Small intestine (tissue), 7 donors: ENCODE results near the gene GP5. TPM values are rescaled to one million over a fixed set of nuclear protein-coding genes. Genes with fewer than 3 reads are reported as not detected.

Experiments used
- DNase-seq, 2 donors: peaks; one replicate each; pipeline versions ENCODE4 v3.0.0 to v3.0.0-alpha.2; 2013
- FAIRE-seq: peaks from 2 replicates; lab custom pipeline; 2012; peaks lifted over from hg19 to GRCh38; lab: Jason Lieb, UNC
- H3K27ac ChIP-seq, 3 donors: one replicate each; pipeline ENCODE4 v1.5.1; 2013; ENCODE audit warnings: low read length in 2 of 3, mild to moderate bottlenecking in 2 of 3, control low read depth in 1 of 3, inconsistent platforms in 1 of 3, low read depth in 1 of 3, moderate library complexity in 1 of 3
- H3K27me3 ChIP-seq, 3 donors: one replicate each; pipeline ENCODE4 v1.6.1; 2013; ENCODE audit warnings: low read length in 3 of 3, inconsistent platforms in 1 of 3; ENCODE audit not compliant: control insufficient read depth in 3 of 3, insufficient read depth in 3 of 3
- H3K36me3 ChIP-seq, 3 donors: one replicate each; pipeline ENCODE4 v1.6.1; 2013; ENCODE audit warnings: low read length in 3 of 3, inconsistent platforms in 1 of 3, low read depth in 1 of 3, mild to moderate bottlenecking in 1 of 3, moderate library complexity in 1 of 3; ENCODE audit not compliant: control insufficient read depth in 3 of 3, insufficient read depth in 2 of 3
- H3K4me1 ChIP-seq, 3 donors: one replicate each; pipeline ENCODE4 v1.6.1; 2013; ENCODE audit warnings: low read length in 2 of 3, inconsistent platforms in 1 of 3, low read depth in 1 of 3, mild to moderate bottlenecking in 1 of 3, moderate library complexity in 1 of 3; ENCODE audit not compliant: control insufficient read depth in 3 of 3, insufficient read depth in 2 of 3
- H3K4me3 ChIP-seq, 3 donors: one replicate each; pipeline ENCODE4 v1.5.1; 2013; ENCODE audit warnings: low read length in 3 of 3, control low read depth in 1 of 3, inconsistent platforms in 1 of 3, low read depth in 1 of 3, mild to moderate bottlenecking in 1 of 3, moderate library complexity in 1 of 3
- H3K9me3 ChIP-seq, 2 donors: one replicate each; pipeline ENCODE4 v1.6.1; 2013; ENCODE audit warnings: low read depth in 1 of 2, low read length in 1 of 2; ENCODE audit not compliant: control insufficient read depth in 2 of 2, insufficient read depth in 1 of 2
- WGBS, 3 donors: extraction: QIAGEN DNeasy Blood & Tissue Kit; methylation state at CpG; one replicate each; pipeline ENCODE4 v1.1.7; 2013; 5-methylcytosine and 5-hydroxymethylcytosine counted together
- polyA plus RNA-seq, 4 donors: library from polyadenylated mRNA; stranded (reverse) in 3 of 4; unstranded in 1 of 4; fragments of 200-250 nt in 3 of 4; fragments of 120-200 nt in 1 of 4; gene quantifications; one replicate each; pipeline versions ENCODE4 v1.2.1 to v1.2.3, GENCODE V29; 2013
- donor health status: healthy with polysubstance abuse.
- donor health status: control.
- donor health status: control.
- donor health status: Bipolar disorder and iron deficiency.
- donor health status: healthy.

GP5 gene
- polyA plus RNA-seq, 4 donors = 0.18 to 0.27 TPM; not detected in 2

DNA sequence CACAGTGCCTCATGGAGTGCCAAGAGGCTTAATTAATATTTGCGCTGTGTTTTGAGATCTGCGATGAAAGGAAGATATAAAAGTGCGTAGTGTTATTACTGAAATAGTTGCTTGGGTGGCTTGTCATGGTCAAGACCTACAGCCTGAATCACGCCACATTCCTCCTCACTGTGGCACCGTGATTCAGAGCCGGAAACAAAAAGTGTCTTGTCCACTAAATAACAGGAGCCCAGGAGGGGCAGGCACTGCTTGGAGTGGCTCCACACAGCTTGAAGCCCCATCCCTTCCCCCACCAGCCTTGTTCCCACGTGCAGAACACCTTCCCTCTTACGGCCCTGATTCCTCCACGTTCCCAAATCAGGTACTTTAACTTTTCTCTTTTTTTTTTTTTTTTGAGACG is 28.3 kb downstream of the GP5 start:
- no peaks in the 10 kb centered on the region for H3K9me3 ChIP-seq
- WGBS, 3 donors = 81 to 90% (median 83%) methylated on average over 9 to 10 of the region's 10 CpGs
- no peak overlapping the region for H3K4me3 ChIP-seq
- DNase-seq = no peak
- H3K36me3 ChIP-seq = no peaks in the 10 kb centered on the region
- no peak overlapping the region for H3K27ac ChIP-seq
- no peaks in the 10 kb centered on the region for H3K4me1 ChIP-seq
- FAIRE-seq = no peak
- H3K27me3 ChIP-seq = peaks cover 0 to 25% (median 2%) of the 10 kb centered on the region in 3 donors

DNA sequence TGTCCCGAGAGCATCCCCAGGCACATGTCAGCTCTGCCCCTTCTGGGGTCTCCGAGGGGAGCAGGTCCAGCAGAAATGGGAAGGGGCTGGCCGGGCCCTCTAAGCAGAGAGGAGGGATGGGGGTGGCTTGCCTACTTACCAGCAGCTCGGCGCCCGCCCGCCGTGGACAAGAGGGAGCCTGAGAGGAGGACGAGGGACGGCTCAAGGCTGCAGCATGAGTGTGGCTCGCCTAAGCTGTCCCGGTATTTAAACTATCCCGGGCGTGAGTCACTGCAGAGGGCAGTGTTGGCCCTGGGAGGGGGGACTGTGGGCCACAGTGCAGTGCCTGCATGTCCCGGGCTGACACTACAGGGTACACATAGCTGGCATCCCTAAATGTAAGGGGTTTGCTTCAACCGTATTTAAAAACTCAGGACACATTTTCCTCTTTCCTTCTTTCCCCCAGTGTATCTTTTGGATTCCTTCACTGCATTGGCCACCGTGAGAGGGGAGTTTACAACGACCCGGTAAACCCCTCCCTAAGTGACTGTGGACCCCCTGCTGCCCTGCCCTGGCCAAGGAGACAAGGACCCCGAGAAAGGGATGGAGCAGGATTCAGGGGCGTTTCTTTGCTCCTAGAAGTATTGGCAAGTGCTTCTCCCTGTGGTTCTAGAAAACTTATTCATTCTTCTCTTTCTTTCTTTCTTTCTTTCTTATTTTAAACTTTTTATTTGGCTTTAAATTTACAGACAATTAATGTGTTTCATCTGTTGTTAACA is 29.4 kb downstream of the GP5 start, which contains the start of gene LRRC15:
TSS of gene LRRC15 (minus strand) at position 222 of the 758 bp plus-strand sequence. CDS start 8,700 bp downstream, outside the sequence.
- DNase-seq (peak in 1 of 2 donors; percentile 14), FAIRE-seq (no peak)
- H3K4me3 ChIP-seq = no peak within 1 kb of the TSS
- peaks cover 0 to 3% (median 0%) of the 10 kb centered on the region in 3 donors for H3K4me1 ChIP-seq
- no peak within 1 kb of the TSS for H3K27ac ChIP-seq
- 12 to 25% (median 17%) methylated on average over 21 of the region's 21 CpGs for WGBS, 3 donors
- H3K9me3 ChIP-seq = no peaks in the 10 kb centered on the region
- H3K27me3 ChIP-seq = peaks cover 0 to 25% (median 2%) of the 10 kb centered on the region in 3 donors
- no peaks in the 10 kb centered on the region for H3K36me3 ChIP-seq

- Histone ChIP-seq H3K27ac (no peak overlapping the region), H3K9me3 (no peaks in the 10 kb centered on the region), H3K36me3 (no peaks in the 10 kb centered on the region), H3K4me3 (no peak overlapping the region), H3K27me3 (peaks cover 0 to 25% (median 2%) of the 10 kb centered on the region in 3 donors), H3K4me1 (peaks cover 0 to 3% (median 0%) of the 10 kb centered on the region in 3 donors)
- 44 to 80% (median 68%) methylated on average over 6 of the region's 6 CpGs for WGBS, 3 donors
- no peak for FAIRE-seq
- no peak for DNase-seq
These were observed 30.1 kb downstream of the GP5 start for GRCh38 chr3:194368918-194369317.

DNA sequence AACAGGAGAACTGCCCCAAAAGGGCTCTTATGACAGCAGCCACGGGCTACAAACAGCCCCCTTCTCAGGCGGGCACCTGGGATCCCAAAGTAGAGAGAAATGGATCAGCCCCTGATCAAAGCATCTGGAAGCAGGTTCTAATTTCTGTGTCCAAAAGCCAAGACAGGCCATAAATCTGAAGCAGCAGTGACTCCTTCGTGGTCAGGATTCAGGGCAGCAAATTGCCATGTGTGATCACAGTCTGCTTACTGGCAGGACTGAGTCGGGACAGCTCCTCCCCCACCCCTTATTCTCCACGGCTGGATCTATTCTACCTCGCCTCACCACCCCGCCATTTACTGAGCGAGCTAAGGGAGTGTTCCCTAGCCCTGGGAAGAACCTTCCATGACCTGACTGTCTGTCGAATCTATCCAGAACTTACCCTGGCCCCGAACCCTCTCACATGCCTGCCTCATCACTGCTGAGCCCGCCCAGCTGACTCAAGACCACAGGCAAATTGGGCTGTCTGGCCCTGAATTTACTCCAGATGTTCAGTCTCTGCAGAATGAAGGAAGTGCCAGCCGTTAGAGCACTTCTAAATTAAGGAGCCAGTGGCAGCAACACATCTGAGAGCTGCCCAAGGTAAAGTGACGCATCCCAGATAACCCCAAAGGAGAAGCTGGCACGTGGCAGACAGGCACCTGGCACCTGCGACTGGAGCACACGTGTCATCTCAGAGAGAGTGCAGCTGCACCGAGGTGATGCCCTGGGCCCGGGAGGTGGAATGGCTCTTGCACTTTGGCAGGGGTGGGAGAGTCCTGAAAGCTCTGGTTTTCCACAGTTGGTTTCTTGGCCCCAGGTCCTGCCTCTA is 30.8 kb downstream of the GP5 start:
- H3K4me3 ChIP-seq = no peak overlapping the region
- DNase-seq = no peak
- H3K27me3 ChIP-seq = peaks cover 0 to 25% (median 2%) of the 10 kb centered on the region in 3 donors
- FAIRE-seq = no peak
- H3K27ac ChIP-seq = no peak overlapping the region
- no peaks in the 10 kb centered on the region for H3K36me3 ChIP-seq
- H3K9me3 ChIP-seq = no peaks in the 10 kb centered on the region
- H3K4me1 ChIP-seq = peaks cover 0 to 3% (median 0%) of the 10 kb centered on the region in 3 donors
- WGBS, 3 donors = 40 to 53% (median 51%) methylated on average over 18 of the region's 18 CpGs

- Histone ChIP-seq H3K9me3 (no peaks in the 10 kb centered on the region), H3K27ac (no peak overlapping the region), H3K27me3 (peaks cover 0 to 25% (median 2%) of the 10 kb centered on the region in 3 donors), H3K36me3 (no peaks in the 10 kb centered on the region), H3K4me1 (peaks cover 0 to 3% (median 0%) of the 10 kb centered on the region in 3 donors), H3K4me3 (no peak overlapping the region)
- no peak for FAIRE-seq
- DNase-seq = no peak
- WGBS, 3 donors = 79 to 85% (median 80%) methylated on average over 12 of the region's 12 CpGs
These were observed 33.0 kb downstream of the GP5 start for GRCh38 chr3:194365978-194366490.

GRCh38 chr3:194365526-194365925 is 33.5 kb downstream of the GP5 start:
- Histone ChIP-seq H3K4me3 (no peak overlapping the region), H3K27ac (no peak overlapping the region), H3K27me3 (peaks cover 0 to 23% (median 2%) of the 10 kb centered on the region in 3 donors), H3K4me1 (peaks cover 0 to 3% (median 0%) of the 10 kb centered on the region in 3 donors), H3K36me3 (no peaks in the 10 kb centered on the region), H3K9me3 (no peaks in the 10 kb centered on the region)
- no peak for FAIRE-seq
- DNase-seq = no peak
- WGBS, 3 donors = 79 to 90% (median 87%) methylated on average over 6 of the region's 6 CpGs

DNA sequence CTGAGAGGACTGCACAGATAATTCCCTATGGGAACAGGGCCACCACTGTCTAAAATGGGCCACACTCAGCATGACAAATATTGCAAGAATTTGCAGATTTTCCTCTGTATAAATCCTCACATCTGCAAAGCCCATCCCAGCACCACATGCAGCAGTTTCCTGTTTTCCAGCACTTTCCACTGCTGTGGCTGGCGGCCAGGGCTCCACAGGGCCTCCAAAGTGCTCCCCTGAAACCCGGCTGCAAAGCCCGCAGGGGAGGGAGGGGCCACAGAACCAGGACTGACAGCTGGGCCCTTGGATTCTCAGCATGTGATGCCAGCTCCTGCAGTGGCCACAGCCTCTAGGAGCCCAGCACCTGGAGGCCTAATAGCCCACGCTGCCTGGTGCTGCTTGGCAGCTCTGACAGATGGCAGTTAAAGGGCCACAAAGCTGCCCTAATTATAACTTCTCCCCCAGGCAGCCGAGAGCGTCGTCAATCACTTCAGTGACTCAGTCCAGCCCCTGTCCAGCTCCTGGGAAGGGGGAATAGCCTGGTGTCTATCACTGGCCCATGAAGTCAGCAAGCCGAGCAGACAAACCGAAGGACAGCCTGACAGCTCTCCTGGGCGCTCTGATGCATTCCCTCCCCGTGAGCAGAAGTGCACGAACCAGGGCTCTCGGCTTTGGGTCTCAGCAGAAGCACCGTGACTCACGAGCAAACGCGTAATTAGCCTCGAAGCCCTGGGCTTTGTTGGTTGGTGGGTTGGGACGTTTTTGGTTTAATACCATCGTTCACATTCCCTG is 34.2 kb downstream of the GP5 start:
- H3K36me3 ChIP-seq = no peaks in the 10 kb centered on the region
- H3K4me3 ChIP-seq = no peak overlapping the region
- WGBS, 3 donors = 59 to 70% (median 70%) methylated on average over 20 of the region's 20 CpGs
- H3K9me3 ChIP-seq = no peaks in the 10 kb centered on the region
- H3K27ac ChIP-seq = no peak overlapping the region
- peaks cover 0 to 17% (median 2%) of the 10 kb centered on the region in 3 donors for H3K27me3 ChIP-seq
- DNase-seq (no peak), FAIRE-seq (no peak)
- peaks cover 0 to 3% (median 0%) of the 10 kb centered on the region in 3 donors for H3K4me1 ChIP-seq
